ENCODE results near the gene TGIF1.

TGIF1 gene

GRCh38 chr18:3479978-3480509 lies 30.1 kb downstream of the TGIF1 start:
- in situ Hi-C loops (cut with MboI; ENCODE audit: low sequenced_read_pairs): loop anchor here (25.0 kb wide), 1 partner anchor 93 kb away; no protein-coding TSS in a partner anchor

- in situ Hi-C loops (cut with MboI; ENCODE audit: low sequenced_read_pairs): loop anchor here (25.0 kb wide), 1 partner anchor 94 kb away; no protein-coding TSS in a partner anchor
Measured at GRCh38 chr18:3480827-3481573, 31.0 kb downstream of the TGIF1 start.

- in situ Hi-C loops (cut with MboI; ENCODE audit: low sequenced_read_pairs): loop anchor here (25.0 kb wide), 1 partner anchor 94 kb away; no protein-coding TSS in a partner anchor
Measured at GRCh38 chr18:3481696-3482210, 31.8 kb downstream of the TGIF1 start.

DNA sequence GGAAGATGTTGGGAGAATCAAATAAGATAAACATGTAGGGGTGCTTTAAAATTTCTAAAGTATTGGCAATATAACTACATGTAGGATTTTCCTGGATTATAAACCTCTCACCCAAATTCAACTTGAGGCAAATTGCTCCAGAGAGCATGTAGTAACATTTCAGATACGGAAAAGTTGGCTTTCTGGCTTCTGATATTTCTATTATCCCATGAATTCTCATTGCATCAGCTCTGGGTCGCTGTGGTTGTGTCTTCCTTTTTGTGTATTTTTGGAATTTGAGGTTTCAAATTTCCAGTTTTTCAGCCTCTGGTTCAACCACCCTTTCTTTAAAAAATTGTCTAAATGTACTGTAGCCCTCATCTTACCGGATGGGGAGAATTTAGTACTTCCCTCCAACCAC lies 32.3 kb downstream of the TGIF1 start:
- in situ Hi-C loops (cut with MboI; ENCODE audit: low sequenced_read_pairs): loop anchor here (25.0 kb wide), 1 partner anchor 95 kb away; no protein-coding TSS in a partner anchor

GRCh38 chr18:3485153-3486149 lies 35.5 kb downstream of the TGIF1 start:
- in situ Hi-C loops (cut with MboI; ENCODE audit: low sequenced_read_pairs): loop anchor here (25.0 kb wide), 1 partner anchor 98 kb away; no protein-coding TSS in a partner anchor

- in situ Hi-C loops (cut with MboI; ENCODE audit: low sequenced_read_pairs): loop anchor here (25.0 kb wide), 1 partner anchor 99 kb away; no protein-coding TSS in a partner anchor
Measured at GRCh38 chr18:3486512-3486911, 36.5 kb downstream of the TGIF1 start.

GRCh38 chr18:3489462-3489861 lies 39.5 kb downstream of the TGIF1 start:
- in situ Hi-C loops (cut with MboI; ENCODE audit: low sequenced_read_pairs): loop anchor here (25.0 kb wide), 1 partner anchor 102 kb away; no protein-coding TSS in a partner anchor

DNA sequence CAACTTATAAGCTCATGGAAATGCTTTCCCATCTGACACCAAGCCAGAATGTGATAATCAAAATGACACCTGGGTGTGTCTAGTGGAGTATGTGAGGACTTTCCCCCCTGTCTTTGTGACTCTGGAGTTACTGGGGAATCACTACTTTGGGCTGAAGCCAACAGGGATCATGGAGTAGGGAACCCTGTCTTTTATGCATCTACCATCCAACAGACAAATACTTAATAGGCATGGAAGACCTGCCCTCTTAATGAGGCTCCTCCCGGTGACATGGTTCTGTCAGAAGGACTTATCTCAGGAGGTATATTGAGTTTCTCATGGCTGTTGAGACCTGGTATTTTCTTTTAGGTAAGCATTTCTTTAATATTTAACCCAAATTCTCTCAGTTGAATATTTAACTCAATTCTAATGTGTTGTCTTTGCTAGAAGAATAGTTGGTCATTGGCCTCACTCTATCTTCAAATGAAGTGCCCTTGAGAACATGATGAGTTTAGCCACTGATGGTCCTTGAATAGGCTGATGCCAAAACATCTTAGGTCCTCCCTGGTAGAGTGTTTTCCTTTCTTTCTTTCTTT lies 42.1 kb downstream of the TGIF1 start:
- in situ Hi-C loops (cut with MboI; ENCODE audit: low sequenced_read_pairs): loop anchor here (25.0 kb wide), 1 partner anchor 105 kb away; no protein-coding TSS in a partner anchor

- in situ Hi-C loops (cut with MboI; ENCODE audit: low sequenced_read_pairs): loop anchor here (25.0 kb wide), 1 partner anchor 105 kb away; no protein-coding TSS in a partner anchor
Measured at GRCh38 chr18:3492721-3493120, 42.7 kb downstream of the TGIF1 start.

DNA sequence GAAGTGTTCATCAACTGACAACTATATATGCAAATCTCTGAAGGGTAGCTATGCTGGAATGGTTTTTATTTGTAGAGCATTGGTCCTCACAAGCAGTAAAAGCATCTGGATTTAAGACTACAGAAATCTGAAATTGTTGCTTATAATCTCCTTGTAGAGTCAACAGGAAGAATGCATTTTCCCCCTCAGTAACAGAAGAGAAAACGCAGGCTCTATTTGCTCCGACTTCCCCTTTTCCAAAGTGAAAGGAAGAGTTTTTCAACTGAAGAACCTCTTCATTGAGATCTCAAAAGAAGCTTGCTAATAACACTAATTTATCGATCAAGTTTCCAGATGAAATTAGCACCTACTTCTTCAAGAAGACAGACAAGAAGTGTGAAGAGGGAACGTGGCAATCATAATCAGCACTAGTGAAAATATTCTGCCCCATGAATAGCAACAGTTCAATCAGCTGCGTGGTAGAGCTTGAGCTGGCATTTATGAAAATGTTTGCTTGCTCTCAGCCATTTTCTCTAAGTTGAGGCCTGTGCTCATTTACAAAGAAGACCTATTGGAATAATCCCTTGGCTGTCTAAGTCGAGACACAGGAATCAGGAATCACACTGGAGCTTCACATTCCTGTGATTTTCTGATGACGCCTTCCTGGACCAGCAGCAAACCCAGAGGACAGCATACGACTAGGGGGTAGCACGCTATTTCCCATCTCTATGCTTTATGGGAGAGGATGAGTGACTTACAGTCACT lies 43.7 kb downstream of the TGIF1 start:
- in situ Hi-C loops (cut with MboI; ENCODE audit: low sequenced_read_pairs): loop anchor here (25.0 kb wide), 1 partner anchor 106 kb away; no protein-coding TSS in a partner anchor

DNA sequence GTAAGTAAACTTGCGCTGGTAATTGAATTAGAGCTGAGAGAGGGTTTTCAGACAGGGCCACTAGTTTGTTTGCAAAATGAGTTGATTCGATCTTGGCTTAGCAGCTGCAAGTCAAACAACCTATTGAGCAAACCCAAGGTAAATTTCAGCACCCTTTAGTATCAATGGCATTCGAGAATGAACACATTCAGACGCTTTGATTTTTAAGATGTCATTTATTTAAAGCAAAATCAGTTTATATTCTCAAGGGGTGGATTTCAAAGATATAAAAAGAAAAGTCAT lies 44.2 kb downstream of the TGIF1 start:
- in situ Hi-C loops (cut with MboI; ENCODE audit: low sequenced_read_pairs): loop anchor here (25.0 kb wide), 1 partner anchor 107 kb away; no protein-coding TSS in a partner anchor

- in situ Hi-C loops (cut with MboI; ENCODE audit: low sequenced_read_pairs): loop anchor here (25.0 kb wide), 1 partner anchor 107 kb away; no protein-coding TSS in a partner anchor
Measured at GRCh38 chr18:3494569-3494968, 44.6 kb downstream of the TGIF1 start.

DNA sequence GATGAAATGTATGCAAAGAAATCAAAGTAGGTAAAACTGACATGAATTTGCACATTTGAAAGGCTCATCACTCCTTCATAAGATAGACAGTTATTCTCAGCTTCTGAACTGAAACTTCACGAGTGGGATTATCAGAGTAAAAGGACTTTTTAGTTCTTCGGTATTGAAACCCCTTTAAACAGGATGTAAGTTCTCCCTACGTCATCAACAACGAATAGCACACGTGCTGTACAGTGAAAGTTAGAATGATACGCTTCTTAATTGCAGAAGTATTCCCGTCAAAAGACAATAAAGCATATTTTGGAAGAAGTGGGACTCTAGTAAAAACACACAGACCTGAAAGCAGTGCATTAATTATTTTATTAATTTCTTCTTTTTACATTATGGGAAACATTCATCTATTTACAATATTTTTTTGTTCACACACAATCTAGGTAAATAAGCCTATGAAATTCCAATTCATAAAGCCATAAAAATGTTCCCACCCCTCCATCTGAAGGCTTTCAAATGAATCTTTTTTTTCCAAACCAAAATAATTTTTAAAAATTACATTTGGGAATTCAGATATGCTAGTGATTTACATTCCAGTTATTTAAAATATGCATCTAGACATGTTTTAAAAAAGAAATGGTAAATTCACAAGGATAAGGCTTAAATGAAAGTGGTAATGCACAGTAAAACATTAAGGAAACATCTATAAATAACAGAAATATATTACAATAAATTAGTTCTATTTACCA lies 45.9 kb downstream of the TGIF1 start:
- in situ Hi-C loops (cut with MboI; ENCODE audit: low sequenced_read_pairs): loop anchor here (25.0 kb wide), 1 partner anchor 109 kb away; no protein-coding TSS in a partner anchor

DNA sequence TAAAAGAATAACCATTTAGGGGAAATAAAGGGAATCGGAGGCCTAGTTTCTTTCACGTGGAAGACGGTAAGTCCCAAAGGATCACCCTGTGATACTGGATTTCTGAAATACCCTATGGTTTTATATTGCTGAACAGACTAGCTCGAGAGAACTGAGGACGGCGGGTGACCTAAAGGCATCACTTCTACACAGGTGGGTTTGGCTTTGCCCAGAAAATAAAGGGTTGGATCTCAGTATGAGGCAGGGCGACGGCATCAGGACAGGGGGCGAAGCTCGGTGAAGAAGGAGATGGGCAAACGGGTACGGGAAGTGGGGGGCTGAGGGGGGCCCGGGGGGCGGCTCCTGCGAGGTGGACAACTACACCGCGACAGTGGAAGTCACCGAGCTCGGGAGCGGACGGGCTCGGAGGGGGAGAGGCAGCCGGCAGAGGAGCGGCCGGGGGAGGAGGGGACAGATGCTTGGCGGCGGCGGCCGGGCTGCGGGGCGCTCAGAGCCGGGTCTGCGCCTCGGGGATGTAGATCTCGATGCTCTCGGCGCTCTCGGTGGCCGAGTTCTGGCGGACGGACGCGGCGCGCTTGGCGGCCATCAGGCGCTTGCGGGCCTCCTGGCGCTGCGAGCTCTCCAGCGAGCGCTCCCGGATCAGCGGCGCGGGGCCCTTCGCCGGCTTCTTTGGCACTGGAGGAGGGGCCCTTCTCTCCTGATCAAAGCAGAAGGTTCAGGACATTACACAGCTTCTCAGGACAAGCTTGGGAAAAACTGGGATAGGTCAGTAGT lies 48.9 kb downstream of the TGIF1 start:
- in situ Hi-C loops (cut with MboI; ENCODE audit: low sequenced_read_pairs): loop anchor here (25.0 kb wide), 1 partner anchor 112 kb away; no protein-coding TSS in a partner anchor

DNA sequence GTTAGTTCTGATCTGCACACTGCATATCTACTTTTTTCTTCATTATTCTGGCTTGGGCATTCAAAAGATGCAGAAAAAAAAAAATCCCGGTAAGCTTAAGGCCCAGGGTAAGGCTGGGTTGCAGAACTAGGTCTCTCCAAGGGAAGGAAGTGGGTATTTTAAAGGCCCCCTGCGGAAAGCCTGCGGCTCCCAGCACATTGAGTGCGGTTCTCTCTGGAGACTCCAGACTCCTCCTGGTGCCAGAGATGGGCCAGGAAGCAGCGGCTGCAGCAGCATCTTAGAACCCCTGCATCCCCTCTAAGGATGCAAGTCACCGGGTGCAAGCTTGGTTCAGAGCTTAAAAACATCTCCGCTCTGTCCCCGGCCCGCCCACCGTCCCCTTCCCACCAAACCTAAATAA lies 49.5 kb downstream of the TGIF1 start:
- in situ Hi-C loops (cut with MboI; ENCODE audit: low sequenced_read_pairs): loop anchor here (25.0 kb wide), 1 partner anchor 112 kb away; no protein-coding TSS in a partner anchor

DNA sequence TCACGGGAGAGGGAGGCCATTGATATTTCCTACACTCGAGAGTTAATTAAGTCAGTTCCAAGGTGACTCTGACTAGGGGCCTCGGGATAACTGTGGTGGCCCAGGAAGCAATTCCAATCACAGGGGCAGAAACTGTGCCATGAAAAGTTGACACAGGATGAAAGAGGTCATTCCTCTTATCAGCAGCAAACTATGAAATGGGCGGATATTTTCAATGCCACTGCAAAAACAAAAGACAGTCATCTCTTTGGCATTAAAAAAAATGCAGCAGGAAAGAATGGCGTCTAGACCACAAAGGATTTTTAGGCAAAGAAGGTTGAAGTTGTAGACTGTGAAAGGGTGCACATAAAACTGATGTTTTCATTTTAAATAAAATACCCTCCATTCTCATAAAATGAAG lies 50.0 kb downstream of the TGIF1 start:
- in situ Hi-C loops (cut with MboI; ENCODE audit: low sequenced_read_pairs): no loop called here

DNA sequence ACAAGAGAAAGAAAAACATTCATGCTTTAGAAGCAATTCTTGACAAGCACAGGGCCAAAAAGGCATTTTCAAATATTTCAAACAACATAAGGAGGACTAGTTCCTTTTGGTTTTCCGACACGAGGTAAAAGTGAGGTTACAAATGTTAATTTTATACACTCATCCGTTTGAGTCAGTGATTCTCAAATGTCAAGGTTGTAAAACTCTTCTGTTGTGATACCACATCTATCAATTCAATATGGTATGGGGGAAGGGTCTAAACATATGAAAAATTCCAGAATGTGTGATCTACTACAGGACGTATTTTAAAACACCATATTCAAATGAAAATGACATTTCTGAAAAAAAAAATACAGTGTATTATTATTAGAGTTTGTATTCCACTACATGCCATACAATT lies 52.7 kb downstream of the TGIF1 start:
- in situ Hi-C loops (cut with MboI; ENCODE audit: low sequenced_read_pairs): no loop called here

DNA sequence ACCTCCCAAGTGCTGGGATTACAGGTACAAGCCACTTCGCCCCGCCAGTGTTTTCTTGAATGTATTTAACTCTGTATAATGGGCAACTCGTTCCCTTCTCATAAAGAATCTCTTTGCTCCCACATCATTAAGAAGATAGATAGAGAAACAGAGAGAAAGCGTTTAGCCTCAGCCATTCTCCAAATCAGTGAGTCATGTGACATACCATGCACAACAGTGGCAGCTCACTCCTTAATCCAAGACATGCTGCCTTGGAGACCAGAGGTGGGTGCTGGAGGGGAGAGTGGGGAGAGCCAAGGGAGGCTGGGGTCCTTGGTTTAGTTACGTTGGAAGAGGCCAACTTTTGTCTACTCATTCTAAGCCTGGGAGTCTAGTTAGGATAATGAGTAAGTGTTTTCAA lies 54.7 kb downstream of the TGIF1 start:
- in situ Hi-C loops (cut with MboI; ENCODE audit: low sequenced_read_pairs): no loop called here

All from HL-60/S4 treated with retinoic acid at 250 ng/mL for 4 days and 3 days (cell line).